Coronary artery (tissue), 2 donors: ENCODE results near the gene LRR1.
"Not testable (repeated sequence)": the region's sequence is repeated elsewhere in the genome, so short reads cannot be mapped to it uniquely, and the experiment has no call there.

Experiments used
- DNase-seq: peaks from one replicate; pipeline ENCODE4 v3.0.0-alpha.2; 2017; ENCODE audit warnings: low spot score
- H3K27ac ChIP-seq, 2 donors: fragments of 200-600 bp; sonication (generic); one replicate each; pipeline ENCODE4 v1.5.1; 2016 to 2019
- H3K4me3 ChIP-seq: fragments of 200-600 bp; sonication (generic); 2 replicates; pipeline ENCODE4 v1.5.1; 2016; ENCODE audit warnings: mild to moderate bottlenecking, moderate library complexity
- TF ChIP-seq, protein P1 (sequence below): fragments of 200-600 bp; sonication (generic); IDR thresholded peaks from one replicate; pipeline ENCODE4 v1.5.1; 2019; ENCODE audit warnings: antibody characterized with exemption

LRR1 gene

GRCh38 chr14:49581209-49582112 lies 17.3 kb upstream of the LRR1 start:
- Histone ChIP-seq H3K4me3 (no peak overlapping the region), H3K27ac (no peak overlapping the region)
- no peak for DNase-seq
- TF ChIP-seq, protein P1, sequence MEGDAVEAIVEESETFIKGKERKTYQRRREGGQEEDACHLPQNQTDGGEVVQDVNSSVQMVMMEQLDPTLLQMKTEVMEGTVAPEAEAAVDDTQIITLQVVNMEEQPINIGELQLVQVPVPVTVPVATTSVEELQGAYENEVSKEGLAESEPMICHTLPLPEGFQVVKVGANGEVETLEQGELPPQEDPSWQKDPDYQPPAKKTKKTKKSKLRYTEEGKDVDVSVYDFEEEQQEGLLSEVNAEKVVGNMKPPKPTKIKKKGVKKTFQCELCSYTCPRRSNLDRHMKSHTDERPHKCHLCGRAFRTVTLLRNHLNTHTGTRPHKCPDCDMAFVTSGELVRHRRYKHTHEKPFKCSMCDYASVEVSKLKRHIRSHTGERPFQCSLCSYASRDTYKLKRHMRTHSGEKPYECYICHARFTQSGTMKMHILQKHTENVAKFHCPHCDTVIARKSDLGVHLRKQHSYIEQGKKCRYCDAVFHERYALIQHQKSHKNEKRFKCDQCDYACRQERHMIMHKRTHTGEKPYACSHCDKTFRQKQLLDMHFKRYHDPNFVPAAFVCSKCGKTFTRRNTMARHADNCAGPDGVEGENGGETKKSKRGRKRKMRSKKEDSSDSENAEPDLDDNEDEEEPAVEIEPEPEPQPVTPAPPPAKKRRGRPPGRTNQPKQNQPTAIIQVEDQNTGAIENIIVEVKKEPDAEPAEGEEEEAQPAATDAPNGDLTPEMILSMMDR: no peak

DNA sequence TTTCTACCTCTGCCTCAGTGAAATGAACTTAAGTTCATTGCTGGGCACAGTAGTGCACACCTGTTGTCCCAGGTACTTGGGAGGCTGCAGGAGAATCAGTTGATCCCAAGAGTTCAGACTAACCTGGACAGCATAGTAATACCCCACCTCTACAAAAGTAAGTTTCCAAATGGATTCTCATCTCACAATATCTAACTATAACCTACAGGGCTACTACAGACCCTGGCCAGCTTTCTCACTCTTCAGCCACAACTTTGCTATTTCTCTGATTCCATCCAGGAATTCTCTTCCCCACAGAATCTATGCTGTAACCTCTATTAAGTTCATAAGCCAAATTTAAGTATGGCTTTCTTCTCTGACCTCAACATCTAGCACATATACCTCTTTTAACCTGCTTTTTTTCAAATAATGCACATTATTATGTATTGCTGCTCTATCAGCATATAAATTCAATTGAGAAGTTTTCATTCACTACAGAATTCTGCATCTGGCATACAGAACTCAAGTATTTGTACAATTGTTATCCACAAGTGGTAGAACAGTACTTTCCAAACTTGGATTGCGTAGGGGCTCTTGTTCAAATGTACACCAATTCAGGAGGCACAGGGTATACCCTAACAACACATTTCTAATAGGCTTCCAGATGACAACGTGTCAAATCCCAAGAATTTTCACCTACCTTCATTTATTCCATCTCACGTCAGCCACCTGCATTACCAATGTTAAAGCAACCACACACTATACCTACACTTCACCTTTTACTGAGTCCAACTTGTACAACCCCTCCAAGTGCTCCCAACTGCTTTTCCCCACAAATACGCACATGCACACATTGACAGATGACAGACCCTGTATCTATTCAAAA lies 16.4 kb upstream of the LRR1 start:
- H3K27ac ChIP-seq: no peak overlapping the region
- no peak for DNase-seq
- TF ChIP-seq, protein P1: no peak
- no peak overlapping the region for H3K4me3 ChIP-seq

DNA sequence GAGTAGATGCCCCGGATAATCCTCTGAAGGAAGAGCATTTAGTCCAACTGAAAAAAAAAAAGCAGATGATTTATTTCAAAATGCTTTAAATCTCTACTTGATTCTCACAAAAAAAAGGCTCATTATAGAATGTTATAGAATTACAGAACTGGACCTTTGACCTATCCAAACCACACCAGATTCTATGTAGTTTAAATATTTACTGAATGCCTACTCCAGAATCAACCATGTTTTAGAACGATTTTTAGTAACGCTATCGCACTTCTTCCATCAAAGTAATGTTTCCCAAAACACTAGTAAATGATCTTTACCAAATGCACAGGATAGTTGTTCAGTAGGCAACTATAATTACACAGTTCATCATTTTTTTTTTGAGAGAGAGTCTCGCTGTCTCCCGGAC lies 15.1 kb upstream of the LRR1 start:
- no peak overlapping the region for H3K27ac ChIP-seq
- TF ChIP-seq, protein P1: no peak
- H3K4me3 ChIP-seq: peak overlapping the region; percentile 94

GRCh38 chr14:49584058-49584457 lies 14.7 kb upstream of the LRR1 start:
- H3K4me3 ChIP-seq: peak overlapping the region; percentile 94
- TF ChIP-seq, protein P1: no peak
- H3K27ac ChIP-seq: no peak overlapping the region

More for the DNA sequence above, 15.1 kb upstream of the LRR1 start:
- no peak for DNase-seq

DNA sequence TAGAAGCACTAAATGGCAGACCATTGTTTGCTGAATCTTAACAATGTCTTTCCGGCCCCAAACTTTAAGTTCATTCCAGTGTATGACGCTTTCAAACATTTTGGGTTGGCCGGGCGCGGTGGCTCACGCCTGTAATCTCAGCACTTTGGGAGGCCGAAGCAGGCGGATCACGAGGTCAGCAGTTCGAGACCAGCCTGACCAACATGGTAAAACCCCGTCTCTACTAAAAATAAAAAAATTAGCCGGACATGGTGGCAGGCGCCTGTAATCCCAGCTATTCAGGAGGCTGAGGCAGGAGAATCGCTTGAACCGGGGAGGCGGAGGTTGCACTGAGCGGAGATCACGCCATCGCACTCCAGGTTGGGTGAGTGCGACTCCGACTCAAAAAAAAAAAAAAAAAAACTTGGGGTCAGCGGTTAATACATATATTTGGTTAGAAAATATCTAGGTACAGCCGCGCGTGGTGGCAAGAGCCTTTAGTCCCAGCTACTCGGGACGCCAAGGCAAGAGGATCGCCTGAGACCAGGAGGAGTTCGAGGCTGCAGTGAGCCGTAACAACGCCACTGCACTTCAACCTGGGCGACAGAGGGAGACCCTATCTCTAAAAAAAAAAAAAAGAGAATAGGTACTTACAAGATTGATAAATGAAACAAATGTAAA lies 13.6 kb upstream of the LRR1 start:
- not testable (repeated sequence) for DNase-seq
- H3K27ac ChIP-seq: peak overlapping the region; percentile 88 to 94
- peak overlapping the region; percentile 94 for H3K4me3 ChIP-seq

More at GRCh38 chr14:49584058-49584457, 14.7 kb upstream of the LRR1 start:
- DNase-seq: no peak

DNA sequence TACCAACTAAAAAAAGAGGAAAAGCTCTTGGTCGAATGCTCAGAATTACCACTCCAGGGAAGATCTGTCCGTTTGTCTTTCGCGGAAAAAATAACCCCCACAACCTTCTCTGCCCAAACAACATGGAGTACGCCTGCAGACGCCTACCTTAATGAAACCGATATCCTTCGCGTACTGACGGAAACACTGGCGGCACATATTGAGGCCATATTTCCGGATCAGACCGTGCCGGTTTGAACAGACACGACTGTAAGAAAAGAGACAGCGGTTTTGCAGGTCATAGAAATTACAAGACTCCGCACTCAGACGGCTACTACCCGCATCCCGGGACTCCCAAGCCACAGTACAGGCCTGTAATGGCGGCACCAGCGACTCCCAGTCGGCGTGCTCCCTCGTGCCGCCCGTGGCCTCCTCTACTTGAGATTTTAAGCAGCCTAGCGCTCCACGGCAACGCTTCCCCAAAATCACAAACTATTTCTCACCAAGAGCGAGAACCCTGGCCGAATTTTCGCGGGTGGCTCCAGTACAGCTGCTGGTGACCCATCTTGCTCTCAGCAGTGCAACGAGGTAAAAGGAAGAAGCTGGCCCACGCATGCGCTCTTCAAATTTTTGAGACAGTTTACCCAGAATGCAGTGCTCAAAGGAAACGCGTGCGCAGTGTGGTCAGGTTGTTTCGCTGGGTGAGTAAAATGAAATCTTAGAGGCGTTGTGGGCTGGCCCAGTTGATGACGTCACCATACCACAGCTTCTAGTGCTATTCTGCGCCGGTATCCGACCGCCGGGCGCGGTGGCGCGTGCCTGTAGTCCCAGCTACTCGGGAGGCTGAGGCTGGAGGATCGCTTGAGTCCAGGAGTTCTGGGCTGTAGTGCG lies 12.7 kb upstream of the LRR1 start, which contains the start of gene RPS29:
Gene RPS29 (minus strand): TSS at position 578 of the 870 bp plus-strand sequence. CDS start 34 bp downstream, at position 544.
- DNase-seq: peak; percentile 99
- TF ChIP-seq, protein P1: no peak
- Histone ChIP-seq H3K27ac (peak within 1 kb of the TSS; percentile 88 to 94), H3K4me3 (peak within 1 kb of the TSS; percentile 94)
